H1 (cell line): ENCODE measurements around the gene NOC4L. TPM values are rescaled to one million over a fixed set of nuclear protein-coding genes. Genes with fewer than 3 reads are reported as not detected.

Experiments
- CTCF ChIA-PET: fragments of 300-600 bp; sonication (Branson Sonifier 250); formaldehyde crosslinking; loops from one replicate; lab custom pipeline; 2021; ENCODE audit not compliant: partially characterized antibody; lab: Charles Lee
- POLR2A ChIA-PET: fragments of 300-600 bp; sonication (Branson Sonifier 250); formaldehyde crosslinking; loops from one replicate; lab custom pipeline; 2021; ENCODE audit warnings: inconsistent platforms; ENCODE audit not compliant: partially characterized antibody; lab: Charles Lee
- DNase-seq, 2 experiments: peaks; one replicate each; pipeline versions ENCODE4 v3.0.0 to v3.0.0-alpha.2; 2010 to 2022; ENCODE audit warnings: low spot score in 2 of 2, low read depth in 1 of 2, mixed read lengths in 1 of 2
- FAIRE-seq: peaks from 2 replicates; lab custom pipeline; 2011; peaks lifted over from hg19 to GRCh38; lab: Jason Lieb, UNC
- H2AFZ ChIP-seq: 2 replicates; pipeline ENCODE4 v1.8.1; 2012; ENCODE audit warnings: low read length, inconsistent platforms
- H2AK5ac ChIP-seq: 2 replicates; pipeline ENCODE4 v1.6.1; 2013; ENCODE audit warnings: low read depth, low read length
- H2BK120ac ChIP-seq: replicated peaks from 2 replicates; pipeline ENCODE3; 2013; ENCODE audit warnings: low read depth, low read length, inconsistent platforms
- H2BK12ac ChIP-seq: 2 replicates; pipeline ENCODE4 v1.6.1; 2013; ENCODE audit warnings: low read depth, low read length
- H2BK15ac ChIP-seq: 2 replicates; pipeline ENCODE4 v1.6.1; 2013; ENCODE audit warnings: low read length
- H2BK20ac ChIP-seq: 2 replicates; pipeline ENCODE4 v1.6.1; 2013; ENCODE audit warnings: low read length
- H2BK5ac ChIP-seq: 2 replicates; pipeline ENCODE4 v1.6.1; 2013; ENCODE audit warnings: low read depth, low read length
- H3K14ac ChIP-seq: 2 replicates; pipeline ENCODE4 v1.6.1; 2013; ENCODE audit warnings: inconsistent platforms; ENCODE audit not compliant: insufficient read length
- H3K18ac ChIP-seq: 2 replicates; pipeline ENCODE4 v1.6.1; 2013; ENCODE audit warnings: low read length; ENCODE audit errors: extremely low read depth
- H3K23ac ChIP-seq: 2 replicates; pipeline ENCODE4 v1.6.1; 2013; ENCODE audit warnings: inconsistent platforms; ENCODE audit not compliant: insufficient read length
- H3K23me2 ChIP-seq: 2 replicates; pipeline ENCODE4 v1.6.1; 2013; ENCODE audit warnings: low read depth, low read length
- H3K27ac ChIP-seq: 2 replicates; pipeline ENCODE4 v1.6.1; 2011; ENCODE audit warnings: low read depth, low read length, inconsistent platforms
- H3K27me3 ChIP-seq, 4 experiments: replicated peaks in 1 of 4; 1 replicate in 1 of 4; 2 replicates in 3 of 4; pipeline versions ENCODE4 v1.6.1 to v1.8.1; 2011 to 2013; ENCODE audit warnings: low read length in 3 of 4, mild to moderate bottlenecking in 3 of 4, inconsistent platforms in 2 of 4, mixed read lengths in 2 of 4, moderate library complexity in 1 of 4; ENCODE audit not compliant: control insufficient read depth in 3 of 4, insufficient read depth in 3 of 4; ENCODE audit errors: extremely low read depth in 1 of 4
- H3K36me3 ChIP-seq, 4 experiments: 2 replicates each; pipeline versions ENCODE4 v1.6.1 to v1.8.1; 2011 to 2013; ENCODE audit warnings: mild to moderate bottlenecking in 4 of 4, low read length in 3 of 4, moderate library complexity in 2 of 4, control low read depth in 1 of 4, inconsistent platforms in 1 of 4; ENCODE audit not compliant: insufficient read depth in 4 of 4, control insufficient read depth in 2 of 4
- H3K4ac ChIP-seq: replicated peaks from 2 replicates; pipeline ENCODE3; 2013; ENCODE audit warnings: low read length, low read depth, mixed read lengths, inconsistent platforms; ENCODE audit not compliant: insufficient read length
- H3K4me1 ChIP-seq, 4 experiments: replicated peaks in 1 of 4; 1 replicate in 1 of 4; 2 replicates in 3 of 4; pipeline versions ENCODE4 v1.6.1 to v1.8.1; 2011 to 2013; ENCODE audit warnings: low read length in 3 of 4, inconsistent platforms in 2 of 4, mixed read lengths in 1 of 4; ENCODE audit not compliant: insufficient read depth in 4 of 4, control insufficient read depth in 3 of 4
- H3K4me2 ChIP-seq, 2 experiments: 2 replicates each; pipeline versions ENCODE4 v1.6.1 to v1.8.1; 2011 to 2013; ENCODE audit warnings: low read depth in 2 of 2, low read length in 2 of 2, control low read depth in 1 of 2, inconsistent platforms in 1 of 2, mild to moderate bottlenecking in 1 of 2; ENCODE audit not compliant: insufficient read depth in 1 of 2
- H3K4me3 ChIP-seq, 4 experiments: fragments of 200-600, 300-600 bp in 1 of 4; sonication (generic), shearing (Covaris generic), sonication (Bioruptor Twin) in 1 of 4; 2 replicates each; pipeline versions ENCODE4 v1.5.1 to v1.8.1; 2011 to 2016; ENCODE audit warnings: low read length in 4 of 4, low read depth in 3 of 4, control low read depth in 2 of 4, inconsistent platforms in 2 of 4, mild to moderate bottlenecking in 2 of 4, mixed read lengths in 1 of 4, moderate library complexity in 1 of 4; ENCODE audit not compliant: insufficient read depth in 2 of 4; ENCODE audit errors: extremely low read depth in 1 of 4
- H3K56ac ChIP-seq: replicated peaks from 2 replicates; pipeline ENCODE3; 2013; ENCODE audit warnings: low read depth, mild to moderate bottlenecking, mixed read lengths, low read length, inconsistent platforms; ENCODE audit not compliant: insufficient read length
- H3K79me1 ChIP-seq: 2 replicates; pipeline ENCODE4 v1.6.1; 2013; ENCODE audit warnings: low read depth, low read length, control low read depth
- H3K79me2 ChIP-seq, 2 experiments: 2 replicates each; pipeline versions ENCODE4 v1.6.1 to v1.8.1; 2012 to 2013; ENCODE audit warnings: low read length in 2 of 2, mild to moderate bottlenecking in 2 of 2, inconsistent platforms in 1 of 2; ENCODE audit not compliant: insufficient read depth in 2 of 2, control insufficient read depth in 1 of 2
- H3K9ac ChIP-seq, 4 experiments: replicated peaks in 1 of 4; 1 replicate in 1 of 4; 2 replicates in 3 of 4; pipeline versions ENCODE4 v1.6.1 to v1.8.1; 2011 to 2013; ENCODE audit warnings: low read depth in 3 of 4, low read length in 3 of 4, control low read depth in 2 of 4, mild to moderate bottlenecking in 2 of 4, moderate library complexity in 2 of 4, inconsistent platforms in 1 of 4; ENCODE audit errors: extremely low read depth in 1 of 4
- H3K9me3 ChIP-seq, 2 experiments: 2 replicates each; pipeline versions ENCODE4 v1.6.1 to v1.8.1; 2012 to 2013; ENCODE audit warnings: mild to moderate bottlenecking in 2 of 2, moderate library complexity in 2 of 2, control low read depth in 1 of 2, inconsistent platforms in 1 of 2, low read depth in 1 of 2, low read length in 1 of 2, mixed read lengths in 1 of 2; ENCODE audit not compliant: insufficient read depth in 2 of 2
- H4K20me1 ChIP-seq, 2 experiments: replicated peaks in 1 of 2; 2 replicates each; pipeline versions ENCODE3 to v1.8.1; 2011 to 2013; ENCODE audit warnings: inconsistent platforms in 2 of 2, low read length in 2 of 2, mild to moderate bottlenecking in 1 of 2; ENCODE audit not compliant: insufficient read depth in 2 of 2, control insufficient read depth in 1 of 2
- H4K5ac ChIP-seq: 2 replicates; pipeline ENCODE4 v1.6.1; 2013; ENCODE audit warnings: low read length, low read depth, mixed read lengths, inconsistent platforms; ENCODE audit not compliant: insufficient read length
- H4K8ac ChIP-seq: 2 replicates; pipeline ENCODE4 v1.8.0; 2013; ENCODE audit warnings: mild to moderate bottlenecking, moderate library complexity, low read length, inconsistent platforms; ENCODE audit not compliant: insufficient read depth; ENCODE audit errors: extremely low read depth
- H4K91ac ChIP-seq: replicated peaks from 2 replicates; pipeline ENCODE3; 2013; ENCODE audit warnings: low read length, mixed read lengths, inconsistent platforms; ENCODE audit not compliant: insufficient read length
- BCL11A ChIP-seq, 2 experiments: IDR thresholded peaks; one replicate each; pipeline ENCODE4 v1.6.1; 2011; ENCODE audit warnings: low read depth in 2 of 2, low read length in 2 of 2, mild to moderate bottlenecking in 2 of 2
- RBBP5 ChIP-seq: IDR thresholded peaks from 2 replicates; pipeline ENCODE4 v1.7.1; 2012; ENCODE audit warnings: low read depth, mild to moderate bottlenecking, inconsistent platforms, low read length, moderate library complexity, borderline replicate concordance
- YY1 ChIP-seq: IDR thresholded peaks from 2 replicates; pipeline ENCODE4 v1.6.1; 2011; ENCODE audit warnings: low read depth, mild to moderate bottlenecking, low read length
- ZNF274 ChIP-seq: IDR thresholded peaks from 2 replicates; pipeline ENCODE4 v1.7.0; 2012; ENCODE audit warnings: low read length, borderline replicate concordance; ENCODE audit errors: extremely low read depth
- WGBS, 2 experiments: shearing (Covaris generic) in 1 of 2; methylation state at CpG; one replicate each; pipeline versions ENCODE4 v1.1.6 to v1.1.7; 2013 to 2015; ENCODE audit warnings: low lambda C conversion rate in 2 of 2, mixed read lengths in 2 of 2, inconsistent platforms in 1 of 2, low coverage in 1 of 2, missing lambda C conversion rate in 1 of 2; ENCODE audit not compliant: insufficient replicate concordance in 2 of 2, insufficient coverage in 1 of 2, insufficient read length in 1 of 2; ENCODE audit errors: extremely low coverage in 1 of 2, missing lambda C conversion rate in 1 of 2; 5-methylcytosine and 5-hydroxymethylcytosine counted together
- polyA plus RNA-seq, 7 experiments: library from polyadenylated mRNA; depleted of rRNA in 3 of 7; stranded (reverse) in 5 of 7; unstranded in 2 of 7; fragments of >200 nt in 5 of 7; fragments of 200-250 nt in 2 of 7; gene quantifications; 1 replicate in 5 of 7; 2 replicates in 1 of 7; 4 replicates in 1 of 7; pipeline versions ENCODE4 v1.2.1 to v1.2.3, GENCODE V29; 2011 to 2013; ENCODE audit warnings: missing spikeins in 2 of 7, mixed read lengths in 2 of 7
- total RNA-seq: library from RNA; stranded (reverse); fragmentation: NEBNext Ultra II Directional; extraction: Animal tissue kit (Norgen Biotek cat#: 25700); gene quantifications from 2 replicates; pipeline ENCODE4 v1.2.1, GENCODE V29; 2021

Gene NOC4L
- total and polyA plus RNA-seq, 2 of the 8 experiments (the other 6 are each of a cell fraction or from before 2014, with no cell fraction given) = 26.8 to 40.3 TPM

DNA sequence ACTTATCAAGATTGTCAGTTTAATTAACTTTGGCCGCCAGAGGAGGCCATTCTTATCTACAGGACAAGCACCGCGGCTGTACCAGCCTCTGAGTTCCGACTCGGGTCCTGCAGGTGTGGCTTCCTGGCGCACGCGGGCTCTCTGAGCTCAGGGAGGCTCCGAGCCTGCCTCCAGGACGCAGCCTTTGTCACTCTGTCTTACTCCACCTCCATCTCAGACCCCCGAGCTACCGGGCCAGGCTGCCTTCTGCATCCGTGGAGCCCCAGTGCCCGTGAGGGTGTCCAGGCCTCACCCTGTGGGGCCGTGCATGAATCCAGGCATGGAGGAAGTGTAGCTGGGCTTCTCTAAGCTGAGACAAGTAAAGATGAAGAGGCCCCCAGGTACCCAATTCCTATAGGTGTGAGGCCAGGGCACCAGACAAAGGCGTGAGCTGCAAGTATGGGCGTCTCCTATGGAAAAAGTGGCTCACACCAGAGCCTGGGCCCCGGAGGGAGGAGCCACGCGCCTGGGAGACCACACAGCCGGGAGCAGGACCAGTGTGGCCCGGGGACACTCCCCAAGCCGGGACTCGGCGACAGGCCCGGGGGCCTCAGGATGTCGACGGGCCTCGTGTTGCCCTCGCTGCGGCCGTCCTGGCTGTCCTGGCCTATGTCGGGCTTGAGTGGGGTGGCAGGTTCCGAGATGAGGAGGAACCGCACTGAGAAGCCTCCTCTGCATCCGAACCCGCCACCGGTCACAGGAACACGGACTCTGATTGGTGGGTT, 42.8 kb downstream of the NOC4L start:
- Histone ChIP-seq H4K5ac (no peak overlapping the region), H2BK12ac (no peak overlapping the region), H3K56ac (no peak overlapping the region), H2BK120ac (no peak overlapping the region), H2AK5ac (no peak overlapping the region), H3K36me3 (no peaks in the 10 kb centered on the region), H3K79me1 (no peaks in the 10 kb centered on the region), H3K27me3 (peaks cover 4 to 77% (median 48%) of the 10 kb centered on the region in 4 experiments), H3K14ac (no peak overlapping the region), H2AFZ (no peak overlapping the region), H3K9ac (no peak overlapping the region), H3K4me2 (no peak overlapping the region), H2BK20ac (no peak overlapping the region), H2BK5ac (no peak overlapping the region), H4K20me1 (peaks cover 0 to 2% of the 10 kb centered on the region in 2 experiments), H3K4ac (no peak overlapping the region), H3K23ac (no peak overlapping the region), H4K91ac (no peak overlapping the region), H2BK15ac (no peak overlapping the region), H3K18ac (no peak overlapping the region), H3K79me2 (no peaks in the 10 kb centered on the region), H3K4me1 (peaks cover 0 to 13% (median 8%) of the 10 kb centered on the region in 4 experiments; a peak in 5 of 7 replicates), H4K8ac (no peak overlapping the region), H3K4me3 (no peak overlapping the region), H3K23me2 (peaks cover 7% of the 10 kb centered on the region; the same call in 1 of the 2 replicates), H3K9me3 (peaks cover 0 to 8% of the 10 kb centered on the region in 2 experiments; a peak in 1 of 4 replicates)
- no peak for FAIRE-seq
- POLR2A ChIA-PET = no interaction called here
- WGBS, 2 experiments = 89% methylated on average over 37 of the region's 39 CpGs; no CpG with 5 or more reads in 1 of the 2 experiments
- no peak for DNase-seq
- CTCF ChIA-PET = interaction anchor here (0.8 to 1.1 kb wide), 2 partner anchors 9 to 187 kb away, joined by 3 read pairs; no protein-coding TSS in a partner anchor
- no peak for TF ChIP-seq RBBP5
- no peak for TF ChIP-seq BCL11A (IDR thresholded peaks at IDR 0.05; ENCODE audit: low read depth in 2 of 2, low read length in 2 of 2)
- no peak for TF ChIP-seq ZNF274
- TF ChIP-seq YY1 = no peak
- TF ChIP-seq, all 59 proteins: peak for 0
- H3K27ac ChIP-seq = no peak overlapping the region
